GM18499 (cell line): Measurements from ENCODE around the gene NOXA1.
"Not testable (repeated sequence)": the region's sequence is repeated elsewhere in the genome, so short reads cannot be mapped to it uniquely, and the experiment has no call there.

Source experiments
- ATAC-seq: cut with Tn5 transposase; IDR thresholded peaks from one replicate; pipeline ENCODE4 v1.9.1; 2021; ENCODE audit warnings: moderate number of reproducible peaks; ENCODE audit not compliant: insufficient read depth, unreplicated experiment

NOXA1 gene

GRCh38 chr9:137436761-137437600 lies 13.8 kb downstream of the NOXA1 start:
- ATAC-seq: no peak

GRCh38 chr9:137437691-137438590 lies 14.7 kb downstream of the NOXA1 start:
- ATAC-seq: no peak

GRCh38 chr9:137438591-137439157 lies 15.5 kb downstream of the NOXA1 start:
- no peak for ATAC-seq

GRCh38 chr9:137439158-137439714 lies 16.0 kb downstream of the NOXA1 start:
- no peak for ATAC-seq

GRCh38 chr9:137441289-137441934 lies 18.2 kb downstream of the NOXA1 start, which contains the start of gene ENTPD8:
Gene ENTPD8, minus strand, starts transcription at chr9:137441357. Its CDS starts 3,072 bp downstream, at chr9:137438285.
- ATAC-seq: no peak

GRCh38 chr9:137441935-137442321 lies 18.7 kb downstream of the NOXA1 start:
- no peak for ATAC-seq

GRCh38 chr9:137444106-137444790 lies 21.1 kb downstream of the NOXA1 start:
- ATAC-seq: no peak

- ATAC-seq: no peak
Observed at GRCh38 chr9:137445275-137445807, 22.1 kb downstream of the NOXA1 start.

- ATAC-seq: no peak
Observed at GRCh38 chr9:137445930-137446431, 22.8 kb downstream of the NOXA1 start.

- no peak for ATAC-seq
Observed at GRCh38 chr9:137446851-137447471, 23.8 kb downstream of the NOXA1 start.

- ATAC-seq: no peak
Observed at GRCh38 chr9:137447722-137448601, 24.8 kb downstream of the NOXA1 start.

- ATAC-seq: no peak
Observed at GRCh38 chr9:137448602-137448962, 25.4 kb downstream of the NOXA1 start.

- ATAC-seq: no peak
Observed at GRCh38 chr9:137449081-137449844, 26.1 kb downstream of the NOXA1 start.

GRCh38 chr9:137449931-137450538 lies 26.8 kb downstream of the NOXA1 start:
- ATAC-seq: no peak

GRCh38 chr9:137450539-137451222 lies 27.5 kb downstream of the NOXA1 start:
- not testable (repeated sequence) for ATAC-seq
